ENCODE results near the gene FXR2. TPM values are rescaled to one million over a fixed set of nuclear protein-coding genes. Genes with fewer than 3 reads are reported as not detected.

The FXR2 gene
- total and polyA plus RNA-seq, 10 of the 15 experiments (the other 5 are each of a cell fraction or from before 2014, with no cell fraction given), result 1.6 to 33.3 (median 22.0) TPM

DNA sequence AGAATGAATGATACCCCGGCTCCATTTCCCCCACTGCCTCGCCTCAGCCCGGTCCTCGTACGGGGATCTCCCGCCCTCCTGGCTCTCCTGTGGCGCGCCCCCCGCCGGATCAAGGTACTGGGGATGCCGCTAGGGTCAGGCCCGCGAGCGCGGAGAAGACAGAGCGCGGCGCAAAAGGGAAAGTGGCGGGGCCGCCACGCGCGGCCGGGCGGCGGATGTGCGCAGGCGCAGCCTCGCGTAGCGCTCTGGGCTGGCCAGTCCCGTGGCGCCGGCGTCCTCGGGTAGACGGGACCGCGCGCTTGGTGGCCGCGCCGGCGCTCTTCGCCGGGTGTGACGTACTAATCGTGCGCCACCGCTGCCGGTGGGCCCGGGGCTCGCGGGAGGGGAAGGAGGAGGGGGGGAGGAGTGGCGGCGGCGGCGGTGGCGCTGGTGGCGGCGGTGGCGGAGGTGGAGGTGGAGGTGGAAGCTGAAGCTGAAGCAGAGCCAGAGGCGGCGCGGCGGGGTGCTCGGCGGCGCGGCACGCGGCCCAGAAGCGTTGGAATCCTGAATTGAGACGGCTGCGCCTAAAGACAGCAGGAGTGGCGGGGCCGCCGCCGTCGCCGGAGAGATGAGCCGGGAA is 53.0 kb downstream of the FXR2 start, which contains the start of gene SENP3 (continued):
- no peak for TF ChIP-seq ZNF274 (IDR thresholded peaks at IDR 0.05; ENCODE audit: insufficient read depth, insufficient read length)
- TF ChIP-seq, protein P1, sequence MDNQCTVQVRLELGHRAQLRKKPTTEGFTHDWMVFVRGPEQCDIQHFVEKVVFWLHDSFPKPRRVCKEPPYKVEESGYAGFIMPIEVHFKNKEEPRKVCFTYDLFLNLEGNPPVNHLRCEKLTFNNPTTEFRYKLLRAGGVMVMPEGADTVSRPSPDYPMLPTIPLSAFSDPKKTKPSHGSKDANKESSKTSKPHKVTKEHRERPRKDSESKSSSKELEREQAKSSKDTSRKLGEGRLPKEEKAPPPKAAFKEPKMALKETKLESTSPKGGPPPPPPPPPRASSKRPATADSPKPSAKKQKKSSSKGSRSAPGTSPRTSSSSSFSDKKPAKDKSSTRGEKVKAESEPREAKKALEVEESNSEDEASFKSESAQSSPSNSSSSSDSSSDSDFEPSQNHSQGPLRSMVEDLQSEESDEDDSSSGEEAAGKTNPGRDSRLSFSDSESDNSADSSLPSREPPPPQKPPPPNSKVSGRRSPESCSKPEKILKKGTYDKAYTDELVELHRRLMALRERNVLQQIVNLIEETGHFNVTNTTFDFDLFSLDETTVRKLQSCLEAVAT (IDR thresholded peaks at IDR 0.05), result no peak
- peak; percentile 69; the same call in 1 of the 2 replicates for TF ChIP-seq CHD2 (IDR thresholded peaks at IDR 0.05; ENCODE audit: borderline replicate concordance, low read depth, low read length)
- peak in 1 of 2 experiments; percentile 86; a peak in 2 of 4 replicates for TF ChIP-seq BHLHE40 (IDR thresholded peaks at IDR 0.05; ENCODE audit: borderline replicate concordance in 1 of 2, low read depth in 2 of 2, low read length in 1 of 2)
- 0 out of 2 replicates have a peak, but pooled peaks have one; percentile 35 for TF ChIP-seq PML (IDR thresholded peaks at IDR 0.05; ENCODE audit: low read length)
- TF ChIP-seq, protein P2, sequence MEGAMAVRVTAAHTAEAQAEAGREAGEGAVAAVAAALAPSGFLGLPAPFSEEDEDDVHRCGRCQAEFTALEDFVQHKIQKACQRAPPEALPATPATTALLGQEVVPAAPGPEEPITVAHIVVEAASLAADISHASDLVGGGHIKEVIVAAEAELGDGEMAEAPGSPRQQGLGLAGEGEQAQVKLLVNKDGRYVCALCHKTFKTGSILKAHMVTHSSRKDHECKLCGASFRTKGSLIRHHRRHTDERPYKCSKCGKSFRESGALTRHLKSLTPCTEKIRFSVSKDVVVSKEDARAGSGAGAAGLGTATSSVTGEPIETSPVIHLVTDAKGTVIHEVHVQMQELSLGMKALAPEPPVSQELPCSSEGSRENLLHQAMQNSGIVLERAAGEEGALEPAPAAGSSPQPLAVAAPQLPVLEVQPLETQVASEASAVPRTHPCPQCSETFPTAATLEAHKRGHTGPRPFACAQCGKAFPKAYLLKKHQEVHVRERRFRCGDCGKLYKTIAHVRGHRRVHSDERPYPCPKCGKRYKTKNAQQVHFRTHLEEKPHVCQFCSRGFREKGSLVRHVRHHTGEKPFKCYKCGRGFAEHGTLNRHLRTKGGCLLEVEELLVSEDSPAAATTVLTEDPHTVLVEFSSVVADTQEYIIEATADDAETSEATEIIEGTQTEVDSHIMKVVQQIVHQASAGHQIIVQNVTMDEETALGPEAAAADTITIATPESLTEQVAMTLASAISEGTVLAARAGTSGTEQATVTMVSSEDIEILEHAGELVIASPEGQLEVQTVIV (IDR thresholded peaks at IDR 0.05; ENCODE audit: borderline replicate concordance, partially characterized antibody), result no peak
- TF ChIP-seq RB1 (IDR thresholded peaks at IDR 0.05; ENCODE audit: borderline replicate concordance), result peak; percentile 80
- TF ChIP-seq NR2F1 (conservative IDR thresholded peaks at IDR 0.05), result no peak
- TF ChIP-seq JUNB (IDR thresholded peaks at IDR 0.05), result no peak
- peak; percentile 27; the same call in 1 of the 2 replicates for TF ChIP-seq ZNF24 (IDR thresholded peaks at IDR 0.05)
- TF ChIP-seq RELA (IDR thresholded peaks at IDR 0.05; ENCODE audit: borderline replicate concordance, partially characterized antibody), result peak; percentile 40
- no peak for TF ChIP-seq ZNF217 (IDR thresholded peaks at IDR 0.05)
- TF ChIP-seq HCFC1 (IDR thresholded peaks at IDR 0.05; ENCODE audit: low read length), result peak; percentile 65
- TF ChIP-seq SMAD1 (IDR thresholded peaks at IDR 0.05; ENCODE audit: low read depth, partially characterized antibody), result no peak
- TF ChIP-seq EED (IDR thresholded peaks at IDR 0.05; ENCODE audit: low read depth), result no peak
- TF ChIP-seq, protein P3, sequence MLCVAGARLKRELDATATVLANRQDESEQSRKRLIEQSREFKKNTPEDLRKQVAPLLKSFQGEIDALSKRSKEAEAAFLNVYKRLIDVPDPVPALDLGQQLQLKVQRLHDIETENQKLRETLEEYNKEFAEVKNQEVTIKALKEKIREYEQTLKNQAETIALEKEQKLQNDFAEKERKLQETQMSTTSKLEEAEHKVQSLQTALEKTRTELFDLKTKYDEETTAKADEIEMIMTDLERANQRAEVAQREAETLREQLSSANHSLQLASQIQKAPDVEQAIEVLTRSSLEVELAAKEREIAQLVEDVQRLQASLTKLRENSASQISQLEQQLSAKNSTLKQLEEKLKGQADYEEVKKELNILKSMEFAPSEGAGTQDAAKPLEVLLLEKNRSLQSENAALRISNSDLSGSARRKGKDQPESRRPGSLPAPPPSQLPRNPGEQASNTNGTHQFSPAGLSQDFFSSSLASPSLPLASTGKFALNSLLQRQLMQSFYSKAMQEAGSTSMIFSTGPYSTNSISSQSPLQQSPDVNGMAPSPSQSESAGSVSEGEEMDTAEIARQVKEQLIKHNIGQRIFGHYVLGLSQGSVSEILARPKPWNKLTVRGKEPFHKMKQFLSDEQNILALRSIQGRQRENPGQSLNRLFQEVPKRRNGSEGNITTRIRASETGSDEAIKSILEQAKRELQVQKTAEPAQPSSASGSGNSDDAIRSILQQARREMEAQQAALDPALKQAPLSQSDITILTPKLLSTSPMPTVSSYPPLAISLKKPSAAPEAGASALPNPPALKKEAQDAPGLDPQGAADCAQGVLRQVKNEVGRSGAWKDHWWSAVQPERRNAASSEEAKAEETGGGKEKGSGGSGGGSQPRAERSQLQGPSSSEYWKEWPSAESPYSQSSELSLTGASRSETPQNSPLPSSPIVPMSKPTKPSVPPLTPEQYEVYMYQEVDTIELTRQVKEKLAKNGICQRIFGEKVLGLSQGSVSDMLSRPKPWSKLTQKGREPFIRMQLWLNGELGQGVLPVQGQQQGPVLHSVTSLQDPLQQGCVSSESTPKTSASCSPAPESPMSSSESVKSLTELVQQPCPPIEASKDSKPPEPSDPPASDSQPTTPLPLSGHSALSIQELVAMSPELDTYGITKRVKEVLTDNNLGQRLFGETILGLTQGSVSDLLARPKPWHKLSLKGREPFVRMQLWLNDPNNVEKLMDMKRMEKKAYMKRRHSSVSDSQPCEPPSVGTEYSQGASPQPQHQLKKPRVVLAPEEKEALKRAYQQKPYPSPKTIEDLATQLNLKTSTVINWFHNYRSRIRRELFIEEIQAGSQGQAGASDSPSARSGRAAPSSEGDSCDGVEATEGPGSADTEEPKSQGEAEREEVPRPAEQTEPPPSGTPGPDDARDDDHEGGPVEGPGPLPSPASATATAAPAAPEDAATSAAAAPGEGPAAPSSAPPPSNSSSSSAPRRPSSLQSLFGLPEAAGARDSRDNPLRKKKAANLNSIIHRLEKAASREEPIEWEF (IDR thresholded peaks at IDR 0.05; ENCODE audit: insufficient replicate concordance, low read depth, low read length), result no peak
- TF ChIP-seq NR2C2 (IDR thresholded peaks at IDR 0.05; ENCODE audit: borderline replicate concordance, control insufficient read depth, insufficient read length, low read depth), result no peak
- no peak for TF ChIP-seq ATF7 (IDR thresholded peaks at IDR 0.05; ENCODE audit: low read depth)
- no peak for TF ChIP-seq HDGF (IDR thresholded peaks at IDR 0.05)
- no peak for TF ChIP-seq SMC3 (IDR thresholded peaks at IDR 0.05; ENCODE audit: borderline replicate concordance, low read length)
- TF ChIP-seq RUNX3 (IDR thresholded peaks at IDR 0.05; ENCODE audit: low read length), result no peak
- peak; percentile 68; the same call in 1 of the 2 replicates for TF ChIP-seq POLR2AphosphoS2 (IDR thresholded peaks at IDR 0.05; ENCODE audit: low read depth, low read length)
- peak; percentile 98 for TF ChIP-seq CREM (IDR thresholded peaks at IDR 0.05; ENCODE audit: low read depth)
- TF ChIP-seq NFXL1 (IDR thresholded peaks at IDR 0.05; ENCODE audit: borderline replicate concordance), result no peak
